Neural progenitor cell (in vitro differentiated cells): Measurements from ENCODE around the gene SYTL4. TPM values are rescaled to one million over a fixed set of nuclear protein-coding genes. Genes with fewer than 3 reads are reported as not detected.

Experiments used
- DNase-seq: peaks from one replicate; pipeline ENCODE4 v3.0.0-alpha.2; 2016; ENCODE audit warnings: low spot score
- H2AFZ ChIP-seq: fragments of 200-600 bp; sonication (generic); replicated peaks from 2 replicates; pipeline ENCODE4 v1.6.1; 2016; ENCODE audit warnings: antibody characterized with exemption
- H3F3A ChIP-seq: fragments of 200-600 bp; sonication (generic); 2 replicates; pipeline ENCODE4 v1.6.1; 2016; ENCODE audit warnings: antibody characterized with exemption, low read depth
- H3K27ac ChIP-seq: fragments of 200-600 bp; sonication (generic); 2 replicates; pipeline ENCODE4 v1.5.1; 2016; ENCODE audit warnings: mild to moderate bottlenecking
- H3K27me3 ChIP-seq: fragments of 200-600 bp; sonication (generic); 2 replicates; pipeline ENCODE4 v1.6.1; 2016; ENCODE audit warnings: mild to moderate bottlenecking, moderate library complexity
- H3K36me3 ChIP-seq: fragments of 200-600 bp; sonication (generic); 2 replicates; pipeline ENCODE4 v1.5.1; 2016
- H3K4me1 ChIP-seq: fragments of 200-600 bp; sonication (generic); 2 replicates; pipeline ENCODE4 v1.6.1; 2016; ENCODE audit warnings: mixed run types
- H3K4me2 ChIP-seq: fragments of 200-600 bp; sonication (generic); 2 replicates; pipeline ENCODE4 v1.6.1; 2016
- H3K4me3 ChIP-seq: fragments of 200-600 bp; sonication (generic); 2 replicates; pipeline ENCODE4 v1.5.1; 2016
- H3K79me2 ChIP-seq: fragments of 200-600 bp; sonication (generic); 2 replicates; pipeline ENCODE4 v1.6.1; 2016; ENCODE audit warnings: low read depth
- H3K9ac ChIP-seq: fragments of 200-600 bp; sonication (generic); 2 replicates; pipeline ENCODE4 v1.6.1; 2016
- H3K9me3 ChIP-seq: fragments of 200-600 bp; sonication (generic); 2 replicates; pipeline ENCODE4 v1.5.1; 2016; ENCODE audit warnings: low read depth
- H4K20me1 ChIP-seq: fragments of 200-600 bp; sonication (generic); 2 replicates; pipeline ENCODE4 v1.6.1; 2016; ENCODE audit warnings: low read depth
- H3K27ac Mint-ChIP-seq: 3 replicates; pipeline ENCODE4 v1.8.0; 2021; ENCODE audit warnings: mixed read lengths
- H3K27me3 Mint-ChIP-seq: 2 replicates; pipeline ENCODE4 v1.8.0; 2022; ENCODE audit warnings: low read depth, mild to moderate bottlenecking, inconsistent platforms, moderate library complexity, mixed read lengths; ENCODE audit not compliant: insufficient read depth
- H3K36me3 Mint-ChIP-seq: 3 replicates; pipeline ENCODE4 v1.8.0; 2021; ENCODE audit warnings: mixed read lengths
- H3K4me1 Mint-ChIP-seq: 3 replicates; pipeline ENCODE4 v1.8.0; 2021; ENCODE audit warnings: mixed read lengths
- H3K4me3 Mint-ChIP-seq: 3 replicates; pipeline ENCODE4 v1.8.0; 2021; ENCODE audit warnings: mild to moderate bottlenecking, moderate library complexity, mixed read lengths
- H3K9me3 Mint-ChIP-seq: 3 replicates; pipeline ENCODE4 v1.8.0; 2020; ENCODE audit warnings: mixed read lengths
- CTCF ChIP-seq: fragments of 200-600 bp; sonication (generic); IDR thresholded peaks from 2 replicates; pipeline ENCODE4 v1.5.1; 2017; ENCODE audit warnings: antibody characterized with exemption, mild to moderate bottlenecking
- EZH2 ChIP-seq: fragments of 200-600 bp; sonication (generic); IDR thresholded peaks from 2 replicates; pipeline ENCODE4 v1.6.1; 2017; ENCODE audit warnings: antibody characterized with exemption, mild to moderate bottlenecking, moderate library complexity
- EZH2phosphoT487 ChIP-seq: fragments of 200-600 bp; sonication (generic); IDR thresholded peaks from 2 replicates; pipeline ENCODE4 v1.6.1; 2017; ENCODE audit warnings: antibody characterized with exemption
- total RNA-seq: library from RNA; depleted of rRNA; stranded (reverse); fragments of >200 nt; gene quantifications from 2 replicates; pipeline ENCODE4 v1.2.3, GENCODE V29; 2015; ENCODE audit warnings: low replicate concordance

SYTL4 gene
- total RNA-seq, 1 donor from 2014 or later = 0.39 TPM

- no peak overlapping the region for H3K4me2 ChIP-seq
- peak overlapping the region; percentile 16 for H3K27ac Mint-ChIP-seq
These were observed 83.2 kb downstream of the SYTL4 start for GRCh38 chrX:100648458-100649417.

GRCh38 chrX:100647739-100648138 lies 84.2 kb downstream of the SYTL4 start:
- Histone ChIP-seq H3K9ac (no peak overlapping the region), H3K9me3 (no peaks in the 10 kb centered on the region), H3K4me2 (no peak overlapping the region), H3K27ac (no peak overlapping the region), H3K4me3 (no peak overlapping the region), H3K4me1 (peaks cover 5% of the 10 kb centered on the region), H2AFZ (no peak overlapping the region), H3F3A (no peaks in the 10 kb centered on the region), H3K79me2 (no peaks in the 10 kb centered on the region), H3K36me3 (no peaks in the 10 kb centered on the region), H4K20me1 (no peaks in the 10 kb centered on the region), H3K27me3 (no peaks in the 10 kb centered on the region)
- Mint-ChIP-seq H3K4me3 (no peak overlapping the region), H3K27ac (peak overlapping the region; percentile 48), H3K4me1 (peaks cover 21% of the 10 kb centered on the region), H3K27me3 (peaks cover 2% of the 10 kb centered on the region), H3K36me3 (no peaks in the 10 kb centered on the region), H3K9me3 (no peaks in the 10 kb centered on the region)
- TF ChIP-seq EZH2 = no peak
- TF ChIP-seq CTCF = no peak
- no peak for TF ChIP-seq EZH2phosphoT487
- no peak for DNase-seq

More at GRCh38 chrX:100648458-100649417, 83.2 kb downstream of the SYTL4 start:
- Histone ChIP-seq H3F3A (no peaks in the 10 kb centered on the region), H3K27ac (no peak overlapping the region), H3K4me1 (peaks cover 5% of the 10 kb centered on the region), H3K27me3 (no peaks in the 10 kb centered on the region), H3K9me3 (no peaks in the 10 kb centered on the region), H3K4me3 (no peak overlapping the region), H3K36me3 (no peaks in the 10 kb centered on the region), H4K20me1 (no peaks in the 10 kb centered on the region), H3K9ac (no peak overlapping the region), H2AFZ (no peak overlapping the region), H3K79me2 (no peaks in the 10 kb centered on the region)
- H3K4me1 Mint-ChIP-seq = peaks cover 18% of the 10 kb centered on the region
- TF ChIP-seq EZH2 (no peak), EZH2phosphoT487 (no peak), CTCF (no peak)
- H3K36me3 Mint-ChIP-seq = no peaks in the 10 kb centered on the region
- peaks cover 3% of the 10 kb centered on the region for H3K27me3 Mint-ChIP-seq
- no peak overlapping the region for H3K4me3 Mint-ChIP-seq
- peak; percentile 45 for DNase-seq
- no peaks in the 10 kb centered on the region for H3K9me3 Mint-ChIP-seq

GRCh38 chrX:100647095-100647494 lies 84.8 kb downstream of the SYTL4 start:
- Mint-ChIP-seq H3K27ac (no peak overlapping the region), H3K27me3 (peaks cover 2% of the 10 kb centered on the region), H3K4me1 (peaks cover 21% of the 10 kb centered on the region), H3K4me3 (no peak overlapping the region), H3K9me3 (no peaks in the 10 kb centered on the region), H3K36me3 (no peaks in the 10 kb centered on the region)
- no peak overlapping the region for H3K27ac ChIP-seq
- no peak overlapping the region for H3K9ac ChIP-seq
- DNase-seq = no peak
- H3K4me3 ChIP-seq = no peak overlapping the region
- TF ChIP-seq EZH2 (no peak), EZH2phosphoT487 (no peak), CTCF (no peak)
- peaks cover 5% of the 10 kb centered on the region for H3K4me1 ChIP-seq
- H3K9me3 ChIP-seq = no peaks in the 10 kb centered on the region
- H2AFZ ChIP-seq = no peak overlapping the region
- H3F3A ChIP-seq = no peaks in the 10 kb centered on the region
- H3K27me3 ChIP-seq = no peaks in the 10 kb centered on the region
- no peaks in the 10 kb centered on the region for H3K36me3 ChIP-seq
- H3K79me2 ChIP-seq = no peaks in the 10 kb centered on the region
- H3K4me2 ChIP-seq = no peak overlapping the region
- H4K20me1 ChIP-seq = no peaks in the 10 kb centered on the region
